HG02759 (cell line): ENCODE measurements around the gene MUC22.

Experiments
- ATAC-seq: cut with Tn5 transposase; IDR thresholded peaks from one replicate; pipeline ENCODE4 v1.9.1; 2021; ENCODE audit warnings: mild to moderate bottlenecking, moderate library complexity; ENCODE audit not compliant: unreplicated experiment

The MUC22 gene

GRCh38 chr6:31075528-31075927, 65.3 kb downstream of the MUC22 start:
- ATAC-seq, result no peak

DNA sequence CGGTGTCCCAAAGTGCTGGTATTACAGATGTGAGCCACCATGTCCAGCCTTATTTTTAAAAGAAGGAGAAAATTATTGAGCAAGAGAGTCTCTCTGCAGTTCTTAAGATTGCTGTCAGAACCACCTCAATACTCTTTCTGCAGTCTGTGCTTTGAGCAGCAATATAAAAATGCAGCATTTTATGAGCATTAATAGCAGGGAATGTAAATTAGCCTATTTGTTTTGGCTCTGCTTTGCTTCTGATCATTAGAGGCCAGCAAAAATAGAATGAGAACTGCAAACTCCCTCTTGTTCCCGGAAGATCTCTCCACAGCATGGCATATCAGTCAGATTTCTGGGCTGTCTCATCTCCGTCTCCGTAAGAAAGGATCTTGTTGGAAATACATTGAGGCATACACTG, 66.3 kb downstream of the MUC22 start:
- no peak for ATAC-seq

GRCh38 chr6:31079656-31080261, 69.5 kb downstream of the MUC22 start:
- no peak for ATAC-seq

GRCh38 chr6:31081872-31082271, 71.6 kb downstream of the MUC22 start:
- no peak for ATAC-seq

- ATAC-seq, result no peak
Observed at GRCh38 chr6:31083742-31084354, 73.6 kb downstream of the MUC22 start.
